Right atrium auricular region (tissue), 2 donors: Measurements from ENCODE around the gene BNC2. TPM values are rescaled to one million over a fixed set of nuclear protein-coding genes. Genes with fewer than 3 reads are reported as not detected.

ENCODE experiments used
- DNase-seq: peaks from one replicate; pipeline ENCODE4 v3.0.0-alpha.2; 2019; ENCODE audit warnings: low spot score
- H3K27ac ChIP-seq, 2 donors: fragments of 200-600 bp; sonication (generic); 1 replicate in 1 of 2; 2 replicates in 1 of 2; pipeline ENCODE4 v1.5.1; 2016 to 2019
- H3K27me3 ChIP-seq, 2 donors: fragments of 200-600 bp; sonication (generic); one replicate each; pipeline versions ENCODE4 v1.5.1 to v1.6.0; 2017 to 2019
- H3K36me3 ChIP-seq: fragments of 200-600 bp; sonication (generic); one replicate; pipeline ENCODE4 v1.5.1; 2016
- H3K4me1 ChIP-seq, 2 donors: fragments of 200-600 bp; sonication (generic); one replicate each; pipeline versions ENCODE4 v1.5.1 to v1.6.0; 2017 to 2019
- H3K4me3 ChIP-seq, 2 donors: fragments of 200-600 bp; sonication (generic); 1 replicate in 1 of 2; 2 replicates in 1 of 2; pipeline ENCODE4 v1.5.1; 2017 to 2019; ENCODE audit warnings: mild to moderate bottlenecking in 1 of 2, moderate library complexity in 1 of 2
- H3K9me3 ChIP-seq, 2 donors: fragments of 200-600 bp; sonication (generic); one replicate each; pipeline ENCODE4 v1.5.1; 2019
- total RNA-seq, 2 donors: library from RNA; depleted of rRNA; stranded (reverse); fragments of >200 nt; gene quantifications; one replicate each; pipeline ENCODE4 v1.1.0, GENCODE V29; 2016
- TF ChIP-seq, protein P1 (sequence below), 2 donors: fragments of 200-600 bp; sonication (generic); IDR thresholded peaks; one replicate each; pipeline ENCODE4 v1.5.1; 2019; ENCODE audit warnings: antibody characterized with exemption in 2 of 2

BNC2 gene
- total RNA-seq, 2 donors from 2014 or later: 68.3 to 77.6 TPM

DNA sequence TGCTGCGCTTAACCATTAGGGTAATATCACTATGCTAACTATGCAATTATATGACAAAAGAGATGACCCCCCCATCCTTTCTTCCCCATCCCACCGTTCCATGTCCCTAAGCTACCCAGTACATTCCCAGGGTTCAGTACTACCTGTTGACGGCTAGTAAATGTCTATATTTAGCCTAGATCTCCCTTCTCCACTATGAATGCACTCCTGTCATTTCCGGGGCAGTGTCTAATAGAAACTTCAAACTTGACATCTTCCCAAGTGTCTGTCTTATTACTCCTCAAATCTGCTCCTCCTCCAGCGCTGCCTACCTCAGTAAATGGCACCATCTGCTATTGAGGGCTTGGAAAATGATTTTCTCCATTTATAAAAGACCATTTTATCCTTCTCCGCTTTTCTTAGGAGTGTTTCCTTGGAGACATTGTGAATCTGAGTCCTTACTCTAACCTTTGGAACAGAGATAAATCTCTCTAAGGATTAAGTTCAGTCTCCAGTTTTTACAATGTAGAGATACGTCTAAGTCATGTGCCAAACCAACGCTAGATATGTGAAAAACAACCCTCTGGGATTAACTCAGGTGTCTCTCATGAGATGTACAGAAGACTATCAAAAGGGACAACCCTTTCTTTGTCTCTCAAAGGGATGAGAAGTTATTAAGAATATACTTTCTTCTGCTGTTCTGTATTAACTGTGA, 114.9 kb downstream of the BNC2 start:
- H3K27me3 ChIP-seq: no peaks in the 10 kb centered on the region
- no peaks in the 10 kb centered on the region for H3K9me3 ChIP-seq
- no peaks in the 10 kb centered on the region for H3K4me1 ChIP-seq
- H3K36me3 ChIP-seq: no peaks in the 10 kb centered on the region
- H3K27ac ChIP-seq: no peak overlapping the region
- no peak for DNase-seq
- H3K4me3 ChIP-seq: no peak overlapping the region
- TF ChIP-seq, protein P1, sequence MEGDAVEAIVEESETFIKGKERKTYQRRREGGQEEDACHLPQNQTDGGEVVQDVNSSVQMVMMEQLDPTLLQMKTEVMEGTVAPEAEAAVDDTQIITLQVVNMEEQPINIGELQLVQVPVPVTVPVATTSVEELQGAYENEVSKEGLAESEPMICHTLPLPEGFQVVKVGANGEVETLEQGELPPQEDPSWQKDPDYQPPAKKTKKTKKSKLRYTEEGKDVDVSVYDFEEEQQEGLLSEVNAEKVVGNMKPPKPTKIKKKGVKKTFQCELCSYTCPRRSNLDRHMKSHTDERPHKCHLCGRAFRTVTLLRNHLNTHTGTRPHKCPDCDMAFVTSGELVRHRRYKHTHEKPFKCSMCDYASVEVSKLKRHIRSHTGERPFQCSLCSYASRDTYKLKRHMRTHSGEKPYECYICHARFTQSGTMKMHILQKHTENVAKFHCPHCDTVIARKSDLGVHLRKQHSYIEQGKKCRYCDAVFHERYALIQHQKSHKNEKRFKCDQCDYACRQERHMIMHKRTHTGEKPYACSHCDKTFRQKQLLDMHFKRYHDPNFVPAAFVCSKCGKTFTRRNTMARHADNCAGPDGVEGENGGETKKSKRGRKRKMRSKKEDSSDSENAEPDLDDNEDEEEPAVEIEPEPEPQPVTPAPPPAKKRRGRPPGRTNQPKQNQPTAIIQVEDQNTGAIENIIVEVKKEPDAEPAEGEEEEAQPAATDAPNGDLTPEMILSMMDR (IDR thresholded peaks at IDR 0.05): no peak

DNA sequence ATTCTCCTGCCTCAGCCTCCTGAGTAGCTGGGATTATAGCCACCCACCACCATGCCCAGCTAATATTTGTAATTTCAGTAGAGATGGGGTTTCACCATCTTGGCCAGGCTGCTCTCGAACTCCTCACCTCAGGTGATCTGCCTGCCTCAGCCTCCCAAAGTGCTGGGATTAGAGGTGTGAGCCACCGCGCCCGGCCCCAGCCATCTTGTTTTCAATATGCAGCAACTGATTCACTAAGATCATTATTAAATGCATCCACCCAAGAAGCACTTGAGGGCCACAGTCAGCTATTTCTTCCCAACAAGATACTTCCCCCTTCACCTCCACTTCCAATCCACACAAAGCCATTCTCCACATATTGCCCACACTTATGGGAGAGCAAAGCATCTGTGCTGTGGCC, 115.8 kb downstream of the BNC2 start:
- no peak for DNase-seq
- Histone ChIP-seq H3K9me3 (no peaks in the 10 kb centered on the region), H3K4me3 (no peak overlapping the region), H3K27me3 (no peaks in the 10 kb centered on the region), H3K27ac (no peak overlapping the region), H3K36me3 (no peaks in the 10 kb centered on the region), H3K4me1 (no peaks in the 10 kb centered on the region)
- TF ChIP-seq, protein P1 (IDR thresholded peaks at IDR 0.05): no peak

DNA sequence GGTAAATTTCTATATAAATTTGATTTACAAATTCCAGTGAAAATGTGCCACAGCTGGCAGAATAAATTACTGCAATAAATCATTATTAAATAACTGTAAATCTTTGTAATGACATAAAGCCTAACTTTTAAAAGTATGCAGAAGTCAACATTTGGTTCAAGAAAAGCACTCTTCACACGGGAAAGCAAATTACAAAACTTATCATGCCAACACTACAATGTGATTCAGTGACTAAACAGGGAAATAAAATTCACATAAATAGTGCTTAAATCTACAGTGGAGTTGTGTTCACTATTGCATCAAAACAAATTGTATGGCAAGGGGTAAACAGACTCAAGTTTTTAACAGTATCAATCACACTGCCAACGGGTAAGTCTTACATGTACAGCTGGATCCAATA, 117.2 kb downstream of the BNC2 start:
- DNase-seq: no peak
- TF ChIP-seq, protein P1 (IDR thresholded peaks at IDR 0.05): no peak

DNA sequence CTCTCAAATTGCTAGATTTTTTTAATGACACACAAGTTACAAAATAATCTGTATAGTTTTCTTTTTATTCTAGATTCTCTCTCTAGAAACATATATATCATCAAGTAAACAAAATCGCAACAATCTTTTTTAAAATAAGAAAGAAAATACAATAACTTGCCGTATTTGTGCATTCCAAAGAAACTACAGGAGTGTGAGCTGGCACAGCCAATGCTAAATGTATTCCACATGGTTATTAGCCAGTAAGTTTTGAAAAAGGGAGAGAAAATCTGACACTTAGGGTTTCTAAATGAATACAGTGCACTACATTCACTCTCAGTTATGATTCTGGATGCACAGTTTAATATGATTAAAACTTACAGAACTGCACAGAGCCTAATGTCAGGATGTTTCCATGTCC, 117.9 kb downstream of the BNC2 start:
- Histone ChIP-seq H3K36me3 (no peaks in the 10 kb centered on the region), H3K4me3 (no peak overlapping the region), H3K9me3 (no peaks in the 10 kb centered on the region), H3K27ac (no peak overlapping the region), H3K27me3 (no peaks in the 10 kb centered on the region), H3K4me1 (no peaks in the 10 kb centered on the region)
- TF ChIP-seq, protein P1 (IDR thresholded peaks at IDR 0.05): no peak
- no peak for DNase-seq

More for the DNA sequence above, 117.2 kb downstream of the BNC2 start:
- Histone ChIP-seq H3K9me3 (no peaks in the 10 kb centered on the region), H3K4me3 (no peak overlapping the region), H3K27ac (no peak overlapping the region), H3K27me3 (no peaks in the 10 kb centered on the region), H3K36me3 (no peaks in the 10 kb centered on the region), H3K4me1 (no peaks in the 10 kb centered on the region)

DNA sequence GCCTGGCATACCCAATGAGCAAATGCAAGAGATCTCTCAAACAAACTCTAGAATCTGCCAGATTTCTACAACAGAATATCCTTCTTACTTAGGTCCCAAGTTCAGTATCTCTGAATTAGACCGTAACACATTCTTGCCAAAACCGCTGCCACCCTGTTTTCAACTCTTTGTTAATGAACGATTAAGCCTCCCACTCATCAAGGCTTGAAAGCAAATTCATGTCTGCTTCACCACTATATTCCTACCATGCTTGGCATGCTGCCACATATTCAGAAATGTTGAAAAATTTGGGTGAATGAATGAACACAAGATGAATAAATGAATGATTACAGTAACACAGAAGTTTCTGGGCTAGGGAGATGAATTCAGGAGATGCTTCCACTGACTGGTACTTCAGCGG, 119.9 kb downstream of the BNC2 start:
- DNase-seq: no peak
- TF ChIP-seq, protein P1 (IDR thresholded peaks at IDR 0.05): no peak
- Histone ChIP-seq H3K4me3 (no peak overlapping the region), H3K36me3 (no peaks in the 10 kb centered on the region), H3K27me3 (no peaks in the 10 kb centered on the region), H3K27ac (no peak overlapping the region), H3K4me1 (no peaks in the 10 kb centered on the region), H3K9me3 (no peaks in the 10 kb centered on the region)

DNA sequence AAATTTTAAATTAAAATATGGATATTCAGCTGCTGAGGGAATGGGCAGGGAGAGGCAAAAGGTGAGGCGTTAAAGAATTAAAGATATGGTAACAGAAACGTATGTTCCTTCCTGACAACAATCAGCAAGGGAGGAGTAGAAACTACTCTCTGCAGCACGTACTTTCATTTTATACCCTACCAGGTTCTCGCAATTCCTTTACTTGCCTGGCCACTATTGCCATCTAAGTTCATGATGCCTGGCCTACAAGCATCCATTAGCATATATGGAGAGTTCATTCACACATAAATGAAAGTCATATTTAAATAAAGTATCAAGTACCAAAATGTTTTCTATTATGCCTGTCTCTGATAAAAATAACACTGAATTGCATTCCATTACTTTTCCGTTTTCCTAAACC, 125.1 kb downstream of the BNC2 start:
- no peaks in the 10 kb centered on the region for H3K27me3 ChIP-seq
- no peaks in the 10 kb centered on the region for H3K9me3 ChIP-seq
- H3K36me3 ChIP-seq: no peaks in the 10 kb centered on the region
- DNase-seq: no peak
- H3K4me3 ChIP-seq: no peak overlapping the region
- no peaks in the 10 kb centered on the region for H3K4me1 ChIP-seq
- TF ChIP-seq, protein P1 (IDR thresholded peaks at IDR 0.05): no peak
- H3K27ac ChIP-seq: no peak overlapping the region
